Endometrial microvascular endothelial cells (primary cell): ENCODE data around the gene ATXN3L. TPM values are rescaled to one million over a fixed set of nuclear protein-coding genes. Genes with fewer than 3 reads are reported as not detected.

ENCODE experiments used
- in situ Hi-C: cut with HindIII; loops from 2 replicates; pipeline ENCODE4 v1.10.0; 2017; ENCODE audit warnings: low sequenced_read_pairs, low pct_unique_long_range_greater_than_20kb; ENCODE audit errors: inconsistent ontology term
- total RNA-seq: library from RNA; depleted of rRNA; stranded (reverse); fragments of >200 nt; gene quantifications from one replicate; pipeline ENCODE4 v1.2.3, GENCODE V29; 2015; ENCODE audit errors: inconsistent ontology term

The ATXN3L gene
- total RNA-seq = not detected

GRCh38 chrX:13319953-13320352 lies at the start of gene ATXN3L:
ATXN3L (minus strand) TSS chrX:13320053; CDS start chrX:13319934, 119 bp downstream.
- in situ Hi-C loops = no loop called here

DNA sequence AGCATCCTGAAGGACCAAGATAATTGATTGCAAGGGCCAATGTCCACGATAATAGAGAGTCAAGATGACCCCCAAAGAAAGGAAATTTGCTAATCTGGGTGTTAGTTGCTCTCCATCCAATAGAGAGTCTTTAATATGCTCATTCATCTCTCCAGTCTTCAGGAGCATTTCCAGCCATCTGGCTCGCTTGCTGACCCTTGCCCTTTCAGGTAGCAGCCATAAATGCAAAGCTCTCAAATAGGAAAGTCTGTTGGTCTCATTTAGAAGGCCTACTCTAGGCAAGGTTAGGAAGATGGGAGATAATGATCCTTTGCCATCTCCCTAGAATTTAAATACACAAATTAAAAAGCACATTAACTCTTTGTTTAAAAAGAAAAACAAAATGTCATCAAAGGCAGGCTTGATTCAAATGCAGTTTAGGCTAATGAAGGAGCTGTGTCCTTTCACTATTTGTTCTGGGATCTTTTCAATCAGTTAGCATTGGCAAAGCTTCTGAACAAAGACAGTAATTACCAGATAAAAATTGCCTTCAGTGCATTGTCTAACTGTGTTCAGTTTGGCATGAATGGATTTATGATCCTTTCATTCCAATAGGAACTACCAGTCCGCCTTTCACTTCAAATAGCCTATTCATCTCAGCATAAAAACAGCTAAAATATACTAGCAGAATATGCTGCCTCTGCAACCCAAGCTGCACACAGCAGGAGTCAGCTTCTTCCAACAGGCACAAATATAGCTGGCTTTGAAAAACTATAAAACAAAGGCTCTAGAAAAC lies 49.6 kb upstream of the ATXN3L start:
- in situ Hi-C loops = no loop called here

GRCh38 chrX:13367950-13368349 lies 48.1 kb upstream of the ATXN3L start:
- in situ Hi-C loops = no loop called here

DNA sequence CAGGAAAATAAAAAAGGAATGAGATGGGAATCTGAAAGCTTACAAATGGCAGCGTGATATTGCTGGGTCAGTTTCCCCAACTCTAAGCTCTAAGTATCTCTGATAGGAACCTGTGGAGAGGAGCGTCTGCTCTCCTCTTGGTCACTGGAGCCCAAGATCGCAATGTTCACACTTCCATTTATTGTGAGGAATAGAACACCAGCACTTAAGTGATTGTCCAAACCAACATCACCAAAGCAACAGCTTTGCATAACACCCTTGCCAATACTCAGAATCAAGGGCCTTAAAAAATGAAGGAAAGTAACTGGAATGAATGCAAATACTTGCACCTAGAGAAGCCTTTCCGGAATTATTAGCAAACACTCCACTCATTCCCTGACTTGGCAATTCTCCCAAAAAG lies 46.8 kb upstream of the ATXN3L start:
- in situ Hi-C loops = no loop called here

DNA sequence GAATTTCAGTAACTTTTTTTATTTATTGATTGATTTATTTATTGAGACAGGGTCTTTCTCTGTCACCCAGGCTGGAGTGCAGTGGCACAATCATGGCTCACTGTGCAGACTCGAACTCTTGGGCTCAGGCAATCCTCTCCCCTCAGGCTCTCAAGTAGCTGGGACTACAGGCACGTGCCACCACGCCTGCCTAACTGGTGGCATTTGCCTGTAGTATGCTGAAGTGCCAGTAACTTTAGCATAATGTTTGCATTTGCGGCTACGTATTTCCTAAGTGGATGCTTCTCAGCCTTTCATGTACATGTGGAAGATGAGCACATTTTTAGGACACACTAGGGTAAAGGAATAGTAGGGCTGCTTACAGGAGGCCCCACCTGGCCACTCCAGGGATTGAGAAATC lies 45.3 kb upstream of the ATXN3L start:
- in situ Hi-C loops = no loop called here

DNA sequence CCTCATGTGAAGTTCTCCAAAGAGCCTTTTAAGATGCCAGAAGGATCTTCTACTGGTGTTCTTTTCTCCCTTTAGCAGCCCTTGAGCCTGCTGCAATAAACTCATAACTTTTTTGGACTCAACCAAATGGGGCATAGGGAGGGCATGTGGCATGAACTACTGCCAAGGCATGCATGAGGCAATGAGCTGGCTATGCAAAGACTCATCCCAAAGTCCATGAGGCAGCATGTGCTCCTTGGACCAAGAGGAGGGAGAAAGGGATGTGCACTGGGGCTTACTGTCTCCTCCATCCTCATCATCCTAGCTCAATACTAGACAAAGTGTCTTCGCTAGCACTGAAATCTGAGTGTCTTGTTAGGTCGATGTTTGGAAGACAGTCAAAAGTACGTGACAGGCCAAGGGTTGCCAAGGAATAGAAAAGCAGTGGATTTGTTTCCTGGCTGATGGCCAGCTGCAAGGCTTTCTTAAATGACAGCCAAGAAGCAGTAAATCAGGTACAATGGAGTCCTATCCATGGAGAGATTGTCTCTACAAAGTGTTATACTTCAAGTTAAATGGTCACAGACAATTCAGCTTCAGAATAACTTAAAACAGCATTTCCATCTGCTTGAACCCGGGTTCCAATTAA lies 44.5 kb upstream of the ATXN3L start:
- in situ Hi-C loops = no loop called here

DNA sequence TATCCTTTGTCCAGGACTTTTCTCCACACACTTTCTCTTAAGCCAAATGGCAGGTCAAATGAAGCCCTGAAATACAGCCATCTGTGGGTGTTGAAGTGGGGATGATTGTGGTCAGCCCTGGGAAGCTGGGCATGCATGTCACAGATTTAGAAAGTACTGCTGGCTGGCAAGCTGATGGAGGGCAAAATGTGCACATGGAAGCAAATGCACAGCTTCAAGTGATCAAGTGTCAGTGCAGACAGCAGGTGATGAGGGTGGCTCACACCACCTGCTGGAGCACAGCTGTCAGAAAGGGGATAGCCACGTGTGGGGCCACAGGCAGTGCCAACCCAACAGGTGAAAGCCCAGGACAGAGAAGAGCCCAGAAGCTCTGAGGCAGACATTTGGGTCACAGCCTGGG lies 40.3 kb upstream of the ATXN3L start:
- in situ Hi-C loops = no loop called here

DNA sequence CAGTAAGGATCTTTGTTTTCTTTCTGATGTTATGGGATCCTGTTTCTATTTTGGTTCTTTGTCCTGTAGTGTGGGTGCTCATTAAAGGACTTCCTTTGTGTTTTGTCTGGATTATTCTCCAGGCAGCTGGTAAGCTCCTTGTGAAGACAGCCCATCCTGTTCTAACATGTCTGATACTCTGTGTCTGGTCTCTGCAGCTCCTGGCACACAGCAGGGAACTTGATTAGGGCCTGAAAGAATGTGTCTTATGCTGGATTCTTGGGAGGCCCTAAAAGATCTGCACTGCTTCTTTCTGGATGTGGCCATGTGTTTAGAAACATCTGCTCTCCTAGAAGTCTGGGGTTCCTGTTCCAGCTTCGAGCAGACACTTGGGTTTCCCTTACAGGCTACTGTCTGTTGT lies 38.1 kb upstream of the ATXN3L start:
- in situ Hi-C loops = no loop called here

DNA sequence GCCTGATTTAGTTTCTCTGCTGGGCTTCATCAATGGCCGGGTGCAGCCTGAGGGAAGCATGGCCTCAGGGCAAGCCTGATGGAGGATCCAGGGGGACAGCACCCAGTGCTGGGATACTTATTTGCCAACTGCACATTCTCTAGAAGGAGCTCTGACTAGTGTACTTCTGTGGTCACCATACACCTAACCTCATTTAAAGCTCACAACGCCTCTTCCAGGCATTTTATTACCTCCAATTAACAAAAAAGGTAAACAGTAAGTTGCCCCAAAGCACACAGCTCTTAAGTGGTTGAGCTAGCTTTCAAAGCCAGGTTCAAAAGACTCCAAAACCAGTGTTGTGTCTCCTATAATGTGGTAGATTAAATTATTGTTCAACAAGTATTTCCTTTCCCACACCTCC lies 26.8 kb upstream of the ATXN3L start:
- in situ Hi-C loops = no loop called here

- in situ Hi-C loops = no loop called here
These were observed 25.6 kb upstream of the ATXN3L start for GRCh38 chrX:13345438-13345837.

DNA sequence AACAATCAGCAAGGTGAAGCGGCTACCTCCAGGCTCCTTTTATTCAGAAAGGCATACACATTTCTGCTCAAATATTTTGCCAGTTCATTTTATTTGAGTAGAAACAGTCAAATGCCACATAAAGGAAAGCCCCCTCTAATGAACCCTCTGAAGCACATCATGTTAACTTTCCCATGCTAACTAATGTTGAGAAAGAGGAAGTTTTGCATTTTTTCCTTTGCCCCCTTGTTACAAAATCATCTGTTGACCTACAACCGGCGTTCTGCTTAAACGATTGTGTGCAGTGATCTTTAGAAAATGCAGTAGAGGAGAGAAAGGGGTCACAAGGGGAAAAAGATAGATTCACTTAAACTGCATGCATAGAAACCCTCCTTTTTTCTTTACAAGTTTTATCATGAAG lies 25.2 kb upstream of the ATXN3L start:
- in situ Hi-C loops = no loop called here

DNA sequence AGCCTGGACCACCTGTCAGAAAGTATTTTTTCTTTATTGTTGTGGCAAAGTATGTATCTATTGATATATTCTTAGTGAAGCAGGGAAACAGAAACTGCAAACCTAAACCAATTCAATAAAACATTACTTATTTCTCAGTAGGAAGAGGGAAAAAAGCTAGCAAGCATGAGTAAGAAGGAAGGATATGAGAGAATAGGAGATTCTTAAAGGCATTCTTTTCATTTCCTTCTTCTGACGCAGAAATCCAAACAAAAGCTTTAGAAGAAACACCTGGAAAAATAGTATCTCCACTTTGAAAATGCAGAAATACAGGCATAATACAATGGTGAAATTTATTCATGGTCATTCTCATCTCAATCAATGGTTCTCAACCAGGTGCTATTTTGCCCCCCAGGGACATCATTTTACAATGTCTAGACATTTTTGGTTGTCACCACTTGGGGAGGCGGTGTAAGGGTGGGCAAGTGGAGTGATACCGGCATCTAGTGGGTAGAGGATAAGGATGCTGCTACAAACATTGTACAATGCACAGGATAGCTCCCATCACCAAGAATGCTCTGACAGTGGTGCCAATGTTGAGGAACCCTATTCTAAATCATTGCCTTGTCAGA lies 21.7 kb upstream of the ATXN3L start:
- in situ Hi-C loops = no loop called here

- in situ Hi-C loops = no loop called here
These were observed 20.4 kb upstream of the ATXN3L start for GRCh38 chrX:13340182-13340791.

DNA sequence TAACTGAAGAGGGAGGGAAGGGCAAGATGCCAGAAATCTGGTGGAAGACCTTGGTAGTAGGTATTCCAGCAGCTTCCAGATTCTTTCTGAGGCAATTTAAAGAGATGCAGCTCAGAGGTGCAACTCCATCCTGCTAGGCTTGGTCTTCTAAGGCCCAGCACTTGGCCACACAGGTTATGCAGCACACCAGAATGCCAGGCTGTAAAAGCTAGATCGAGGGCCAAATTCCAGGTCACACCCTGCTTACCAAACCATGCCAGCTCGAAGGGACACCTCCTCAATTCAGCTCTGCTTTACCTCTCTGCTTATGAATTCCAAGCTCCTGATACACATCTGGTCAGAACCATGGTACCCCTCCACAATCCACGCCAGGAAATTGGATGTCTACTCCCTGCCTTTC lies 19.8 kb upstream of the ATXN3L start:
- in situ Hi-C loops = no loop called here

GRCh38 chrX:13338996-13339515 lies 19.2 kb upstream of the ATXN3L start:
- in situ Hi-C loops = no loop called here

DNA sequence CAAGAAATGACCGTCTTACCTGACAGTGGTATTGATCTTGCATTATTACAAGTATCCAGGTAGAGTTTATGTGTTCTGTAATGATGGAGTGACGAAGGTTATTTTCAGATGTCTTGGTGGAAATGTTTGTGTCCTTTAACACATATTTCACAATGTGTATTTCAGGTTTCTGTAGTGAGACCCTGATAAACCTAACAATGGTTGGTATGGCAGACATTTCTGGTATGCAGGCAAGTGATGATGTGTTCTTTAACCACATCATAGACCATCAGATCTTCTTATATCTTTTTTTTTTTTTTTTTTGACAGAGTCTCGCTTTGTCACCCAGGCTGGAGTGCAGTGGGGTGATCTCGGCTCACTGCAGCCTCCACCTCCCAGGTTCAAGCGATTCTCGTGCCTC lies 14.6 kb upstream of the ATXN3L start:
- in situ Hi-C loops = no loop called here

- in situ Hi-C loops = no loop called here
These were observed 10.6 kb upstream of the ATXN3L start for GRCh38 chrX:13330446-13330845.

GRCh38 chrX:13327666-13328065 lies 7.8 kb upstream of the ATXN3L start:
- in situ Hi-C loops = no loop called here

GRCh38 chrX:13323241-13323640 lies 3.4 kb upstream of the ATXN3L start:
- in situ Hi-C loops = no loop called here

- in situ Hi-C loops = no loop called here
These were observed 2.5 kb downstream of the ATXN3L start for GRCh38 chrX:13317366-13317765.
